ENCODE data around the gene SYNJ2. TPM values are rescaled to one million over a fixed set of nuclear protein-coding genes. Genes with fewer than 3 reads are reported as not detected.
A peak's percentile ranks its signal among the peaks of the same experiment; 100 is the strongest.

The SYNJ2 gene
- polyA plus RNA-seq, 2 of the 4 experiments (the other 2 are of a cell fraction), result 22.3 to 26.5 TPM

- ChIA-PET CTCF (interaction anchor here (1.1 kb wide), 1 partner anchor 49 kb away, joined by 4 read pairs; no protein-coding TSS in a partner anchor), POLR2A (no interaction called here)
- no peak for FAIRE-seq
- WGBS (ENCODE audit: missing lambda C conversion rate), result 84% methylated on average over 3 of the region's 5 CpGs
- H3K9me3 ChIP-seq, result no peaks in the 10 kb centered on the region
- no peak for ATAC-seq
- H3K4me1 ChIP-seq, result peaks cover 62% of the 10 kb centered on the region
- no peak for DNase-seq (ENCODE audit: low read depth in 1 of 2, low spot score in 1 of 2)
- H3K4me3 ChIP-seq, result no peak overlapping the region
- H3K27ac ChIP-seq, result peak overlapping the region; percentile 28 to 94; a peak in 5 of 6 replicates
- TF ChIP-seq ZFP36 (IDR thresholded peaks at IDR 0.05; ENCODE audit: borderline replicate concordance, partially characterized antibody) (no peak), SREBF2 (IDR thresholded peaks at IDR 0.05) (no peak), PHF8 (IDR thresholded peaks at IDR 0.05; ENCODE audit: borderline replicate concordance, low read depth) (no peak), RAD21 (conservative IDR thresholded peaks at IDR 0.05 in 1 of 2, IDR thresholded peaks at IDR 0.05 in 1 of 2) (no peak), MYC (IDR thresholded peaks at IDR 0.05; ENCODE audit: borderline replicate concordance, low read length) (no peak), MAZ (IDR thresholded peaks at IDR 0.05; ENCODE audit: borderline replicate concordance, low read depth, low read length) (no peak), FOSB (CRISPR knock-in tag; IDR thresholded peaks at IDR 0.05) (no peak), JUN (IDR thresholded peaks at IDR 0.05) (no peak), NFE2L2 (conservative IDR thresholded peaks at IDR 0.05; ENCODE audit: low read length) (no peak), MAFK (IDR thresholded peaks at IDR 0.05; ENCODE audit: partially characterized antibody) (no peak), HEYL (CRISPR knock-in tag; IDR thresholded peaks at IDR 0.05) (no peak), ZC3H11A (IDR thresholded peaks at IDR 0.05) (no peak), CBX8 (IDR thresholded peaks at IDR 0.05) (no peak), JUNB (IDR thresholded peaks at IDR 0.05) (no peak)
- TF ChIP-seq, protein P1, sequence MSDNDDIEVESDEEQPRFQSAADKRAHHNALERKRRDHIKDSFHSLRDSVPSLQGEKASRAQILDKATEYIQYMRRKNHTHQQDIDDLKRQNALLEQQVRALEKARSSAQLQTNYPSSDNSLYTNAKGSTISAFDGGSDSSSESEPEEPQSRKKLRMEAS (IDR thresholded peaks at IDR 0.05), result no peak
- TF ChIP-seq, protein P2, sequence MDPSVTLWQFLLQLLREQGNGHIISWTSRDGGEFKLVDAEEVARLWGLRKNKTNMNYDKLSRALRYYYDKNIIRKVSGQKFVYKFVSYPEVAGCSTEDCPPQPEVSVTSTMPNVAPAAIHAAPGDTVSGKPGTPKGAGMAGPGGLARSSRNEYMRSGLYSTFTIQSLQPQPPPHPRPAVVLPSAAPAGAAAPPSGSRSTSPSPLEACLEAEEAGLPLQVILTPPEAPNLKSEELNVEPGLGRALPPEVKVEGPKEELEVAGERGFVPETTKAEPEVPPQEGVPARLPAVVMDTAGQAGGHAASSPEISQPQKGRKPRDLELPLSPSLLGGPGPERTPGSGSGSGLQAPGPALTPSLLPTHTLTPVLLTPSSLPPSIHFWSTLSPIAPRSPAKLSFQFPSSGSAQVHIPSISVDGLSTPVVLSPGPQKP (IDR thresholded peaks at IDR 0.05; ENCODE audit: low read depth, low read length), result no peak
- TF ChIP-seq, protein P3, sequence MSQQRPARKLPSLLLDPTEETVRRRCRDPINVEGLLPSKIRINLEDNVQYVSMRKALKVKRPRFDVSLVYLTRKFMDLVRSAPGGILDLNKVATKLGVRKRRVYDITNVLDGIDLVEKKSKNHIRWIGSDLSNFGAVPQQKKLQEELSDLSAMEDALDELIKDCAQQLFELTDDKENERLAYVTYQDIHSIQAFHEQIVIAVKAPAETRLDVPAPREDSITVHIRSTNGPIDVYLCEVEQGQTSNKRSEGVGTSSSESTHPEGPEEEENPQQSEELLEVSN (IDR thresholded peaks at IDR 0.05; ENCODE audit: borderline replicate concordance, low read depth), result no peak
- TF ChIP-seq, protein P4, sequence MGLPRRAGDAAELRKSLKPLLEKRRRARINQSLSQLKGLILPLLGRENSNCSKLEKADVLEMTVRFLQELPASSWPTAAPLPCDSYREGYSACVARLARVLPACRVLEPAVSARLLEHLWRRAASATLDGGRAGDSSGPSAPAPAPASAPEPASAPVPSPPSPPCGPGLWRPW (IDR thresholded peaks at IDR 0.05), result no peak
- no peak overlapping the region for H3K4me2 ChIP-seq
Observed at GRCh38 chr6:158023597-158023939, 41.9 kb downstream of the SYNJ2 start.

DNA sequence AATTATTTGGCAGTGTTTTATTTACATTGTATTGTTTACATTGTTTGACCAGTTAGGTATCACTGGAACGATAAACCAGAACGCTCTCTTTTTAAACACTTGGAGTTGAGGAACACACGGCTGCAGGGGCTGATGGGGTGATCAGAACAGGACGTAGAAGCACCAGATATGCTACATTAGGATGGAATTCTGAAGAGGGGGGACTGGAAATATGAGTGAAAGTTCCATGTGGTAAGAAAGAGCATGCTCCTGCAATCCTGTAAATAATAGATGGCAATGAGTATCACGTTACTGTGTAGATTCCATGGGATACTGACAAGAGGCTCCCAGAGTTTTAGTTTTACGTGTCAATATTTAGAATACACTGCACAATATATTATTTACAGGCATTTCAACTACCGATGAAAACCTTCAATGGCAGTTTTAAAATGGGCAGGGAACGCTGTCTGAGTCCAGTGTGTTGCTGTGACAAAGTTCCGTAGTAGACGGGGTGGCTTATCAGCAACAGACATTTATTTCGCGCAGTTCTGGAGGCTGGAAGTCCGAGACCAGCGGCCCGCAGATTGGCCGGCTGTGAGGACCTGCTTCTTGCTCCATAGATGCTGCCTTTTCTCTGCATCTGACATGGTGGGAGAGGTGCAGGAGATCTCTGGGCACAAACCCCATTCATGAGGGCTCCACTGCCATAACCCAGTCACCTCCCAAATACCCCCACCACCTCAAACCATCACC is 43.1 kb downstream of the SYNJ2 start:
- CTCF ChIA-PET, result interaction anchor here (2.3 kb wide), 1 partner anchor 9 kb away, joined by 10 read pairs; no protein-coding TSS in a partner anchor
- TF ChIP-seq RNF2 (IDR thresholded peaks at IDR 0.05; ENCODE audit: borderline replicate concordance, low read depth), result no peak
- TF ChIP-seq ZSCAN20 (CRISPR knock-in tag; IDR thresholded peaks at IDR 0.05), result no peak
- TF ChIP-seq KDM5A (IDR thresholded peaks at IDR 0.05), result no peak
- no peak for TF ChIP-seq RFX5 (IDR thresholded peaks at IDR 0.05)
- no peak for TF ChIP-seq RAD21 (conservative IDR thresholded peaks at IDR 0.05 in 1 of 2, IDR thresholded peaks at IDR 0.05 in 1 of 2)
- no peak for TF ChIP-seq SMC3 (IDR thresholded peaks at IDR 0.05)
- TF ChIP-seq MAFK (IDR thresholded peaks at IDR 0.05; ENCODE audit: partially characterized antibody), result no peak
- no peak for TF ChIP-seq HOXB13 (CRISPR knock-in tag; IDR thresholded peaks at IDR 0.05; ENCODE audit: low read depth)
- TF ChIP-seq ATOH8 (CRISPR knock-in tag; IDR thresholded peaks at IDR 0.05; ENCODE audit: low read depth), result no peak
- TF ChIP-seq, protein P5, sequence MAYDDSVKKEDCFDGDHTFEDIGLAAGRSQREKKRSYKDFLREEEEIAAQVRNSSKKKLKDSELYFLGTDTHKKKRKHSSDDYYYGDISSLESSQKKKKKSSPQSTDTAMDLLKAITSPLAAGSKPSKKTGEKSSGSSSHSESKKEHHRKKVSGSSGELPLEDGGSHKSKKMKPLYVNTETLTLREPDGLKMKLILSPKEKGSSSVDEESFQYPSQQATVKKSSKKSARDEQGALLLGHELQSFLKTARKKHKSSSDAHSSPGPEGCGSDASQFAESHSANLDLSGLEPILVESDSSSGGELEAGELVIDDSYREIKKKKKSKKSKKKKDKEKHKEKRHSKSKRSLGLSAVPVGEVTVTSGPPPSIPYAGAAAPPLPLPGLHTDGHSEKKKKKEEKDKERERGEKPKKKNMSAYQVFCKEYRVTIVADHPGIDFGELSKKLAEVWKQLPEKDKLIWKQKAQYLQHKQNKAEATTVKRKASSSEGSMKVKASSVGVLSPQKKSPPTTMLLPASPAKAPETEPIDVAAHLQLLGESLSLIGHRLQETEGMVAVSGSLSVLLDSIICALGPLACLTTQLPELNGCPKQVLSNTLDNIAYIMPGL (CRISPR knock-in tag; IDR thresholded peaks at IDR 0.05; ENCODE audit: borderline replicate concordance), result no peak
- no peak for TF ChIP-seq MYC (IDR thresholded peaks at IDR 0.05; ENCODE audit: borderline replicate concordance, low read length)
- no peak for TF ChIP-seq EHMT2 (IDR thresholded peaks at IDR 0.05; ENCODE audit: low read depth)
- no peak for TF ChIP-seq REST (IDR thresholded peaks at IDR 0.05)
- TF ChIP-seq FOSB (CRISPR knock-in tag; IDR thresholded peaks at IDR 0.05), result no peak

More for the DNA sequence above, 43.1 kb downstream of the SYNJ2 start:
- DNase-seq (ENCODE audit: low read depth in 1 of 2, low spot score in 1 of 2), result no peak
- H3K27ac ChIP-seq, result peak overlapping the region; percentile 87 to 94
- POLR2A ChIA-PET, result no interaction called here
- 63% methylated on average over 16 of the region's 16 CpGs for WGBS (ENCODE audit: missing lambda C conversion rate)
- no peak for FAIRE-seq
- peak overlapping the region; percentile 62 for H3K4me2 ChIP-seq
- no peak overlapping the region for H3K4me3 ChIP-seq
- ATAC-seq, result no peak
- no peaks in the 10 kb centered on the region for H3K9me3 ChIP-seq
- H3K4me1 ChIP-seq, result peaks cover 62% of the 10 kb centered on the region
